GM12891 (cell line): ENCODE results near the gene GARIN1A.
"Not testable (repeated sequence)": the region's sequence is repeated elsewhere in the genome, so short reads cannot be mapped to it uniquely, and the experiment has no call there.

Source experiments
- DNase-seq: peaks from one replicate; pipeline ENCODE4 v3.0.0; 2011; ENCODE audit warnings: low spot score; ENCODE audit not compliant: insufficient read length
- FAIRE-seq: peaks from 2 replicates; lab custom pipeline; 2011; peaks lifted over from hg19 to GRCh38; lab: Jason Lieb, UNC
- PAX5 ChIP-seq: IDR thresholded peaks from 2 replicates; pipeline ENCODE4 v1.6.1; 2011; ENCODE audit warnings: low read length, moderate library complexity, mild to moderate bottlenecking; ENCODE audit not compliant: insufficient read depth, severe bottlenecking
- POLR2A ChIP-seq: IDR thresholded peaks from 2 replicates; pipeline ENCODE4 v1.6.1; 2011; ENCODE audit warnings: low read depth, low read length, control low read depth
- POLR2AphosphoS5 ChIP-seq: IDR thresholded peaks from 2 replicates; pipeline ENCODE4 v1.6.1; 2011; ENCODE audit warnings: low read depth, low read length, control low read depth
- POU2F2 ChIP-seq: IDR thresholded peaks from 2 replicates; pipeline ENCODE4 v1.6.1; 2011; ENCODE audit warnings: low read depth, mild to moderate bottlenecking, control low read depth, low read length, moderate library complexity
- SPI1 ChIP-seq: IDR thresholded peaks from 2 replicates; pipeline ENCODE4 v1.6.1; 2011; ENCODE audit warnings: low read depth, low read length, control low read depth
- TAF1 ChIP-seq: IDR thresholded peaks from 2 replicates; pipeline ENCODE4 v1.6.1; 2011; ENCODE audit warnings: low read depth, low read length, control low read depth

GARIN1A gene

DNA sequence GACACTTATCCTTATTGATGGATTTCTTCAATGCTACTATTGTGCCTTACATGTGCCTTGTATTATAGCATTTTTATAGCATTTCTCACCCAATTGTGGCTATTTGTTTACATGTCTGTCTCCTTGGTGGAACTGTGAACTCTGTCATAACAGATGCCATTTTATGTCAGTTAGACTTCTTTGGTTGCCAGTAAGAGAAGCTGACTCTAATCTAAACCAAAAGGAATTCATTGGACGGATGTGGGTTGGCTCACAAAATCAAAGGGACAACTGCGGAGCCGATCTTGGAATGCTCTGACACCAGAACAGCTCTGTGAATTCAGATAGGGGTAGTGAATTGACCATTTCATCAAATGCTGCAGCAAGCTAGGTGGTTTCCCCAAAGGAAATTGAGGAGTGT, 15.0 kb downstream of the GARIN1A start:
- DNase-seq = no peak
- no peak for TF ChIP-seq POLR2A
- TF ChIP-seq SPI1 = no peak
- TF ChIP-seq POLR2AphosphoS5 = no peak
- TF ChIP-seq TAF1 = no peak
- no peak for TF ChIP-seq POU2F2
- TF ChIP-seq PAX5 = no peak
- FAIRE-seq = no peak

DNA sequence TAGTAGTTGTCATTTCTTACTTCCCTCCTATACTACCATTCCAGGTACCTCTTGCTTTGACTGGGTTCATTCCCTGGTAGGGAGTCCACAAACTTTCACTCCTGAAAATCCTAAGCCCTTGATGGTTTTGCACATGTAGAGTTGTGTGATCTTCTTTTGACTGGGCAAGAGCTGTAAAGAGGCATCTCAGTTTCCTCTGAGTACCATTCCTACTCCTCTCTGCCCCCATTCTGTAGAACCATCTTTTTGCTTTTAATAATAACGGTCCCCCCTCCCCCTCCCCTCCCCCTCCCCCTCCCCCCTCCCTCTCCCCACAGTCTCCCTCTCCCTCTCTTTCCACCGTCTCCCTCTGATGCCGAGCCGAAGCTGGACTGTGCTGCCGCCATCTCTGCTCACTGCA, 16.4 kb downstream of the GARIN1A start:
- TF ChIP-seq POU2F2 (no peak), POLR2AphosphoS5 (no peak), SPI1 (no peak), PAX5 (no peak), POLR2A (no peak), TAF1 (no peak)
- FAIRE-seq = no peak
- DNase-seq = no peak

DNA sequence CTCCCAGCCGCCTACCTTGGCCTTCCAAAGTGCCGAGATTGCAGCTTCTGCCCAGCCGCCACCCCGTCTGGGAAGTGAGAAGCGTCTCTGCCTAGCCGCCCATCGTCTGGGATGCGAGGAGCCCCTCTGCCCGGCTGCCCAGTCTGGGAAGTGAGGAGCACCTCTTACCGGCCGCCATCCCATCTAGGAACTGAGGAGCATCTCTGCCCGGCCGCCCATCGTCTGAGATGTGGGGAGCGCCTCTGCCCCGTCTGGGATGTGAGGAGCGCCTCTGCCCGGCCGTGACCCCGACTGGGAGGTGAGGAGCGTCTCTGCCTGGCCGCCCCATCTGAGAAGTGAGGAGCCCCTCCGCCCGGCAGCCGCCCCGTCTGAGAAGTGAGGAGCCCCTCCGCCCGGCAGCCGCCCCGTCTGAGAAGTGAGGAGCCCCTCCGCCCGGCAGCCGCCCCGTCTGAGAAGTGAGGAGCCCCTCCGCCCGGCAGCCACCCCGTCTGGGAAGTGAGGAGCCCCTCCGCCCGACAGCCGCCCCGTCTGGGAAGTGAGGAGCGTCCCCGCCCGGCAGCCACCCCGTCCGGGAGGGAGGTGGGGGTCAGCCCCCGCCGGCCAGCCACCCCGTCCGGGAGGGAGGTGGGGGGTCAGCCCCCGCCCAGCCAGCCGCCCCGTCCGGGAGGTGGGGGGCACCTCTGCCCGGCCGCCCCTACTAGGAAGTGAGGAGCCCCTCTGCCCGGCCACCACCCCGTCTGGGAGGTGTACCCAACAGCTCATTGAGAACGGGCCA, 17.3 kb downstream of the GARIN1A start:
- not testable (repeated sequence) for FAIRE-seq, DNase-seq

DNA sequence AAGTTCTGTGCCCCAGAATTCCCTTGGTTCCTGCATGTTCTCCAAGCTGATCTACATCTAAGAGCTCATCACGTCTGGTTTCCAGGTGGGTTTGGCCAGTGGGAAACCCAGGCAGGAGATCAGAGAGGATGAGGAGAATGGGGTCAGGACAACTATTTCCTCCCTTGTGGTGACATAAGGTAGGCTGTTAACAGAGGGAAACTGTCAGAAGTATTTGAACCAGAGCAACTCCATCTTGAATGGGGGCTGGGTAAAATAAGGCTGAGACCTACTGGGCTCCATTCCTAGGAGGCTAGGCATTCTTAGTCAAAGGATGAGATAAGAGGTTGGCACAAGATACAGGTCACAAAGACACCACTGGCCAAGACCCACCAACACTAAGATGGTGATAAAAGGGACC, 19.1 kb downstream of the GARIN1A start:
- no peak for DNase-seq
- no peak for FAIRE-seq
- TF ChIP-seq POLR2AphosphoS5 (no peak), SPI1 (no peak), TAF1 (no peak), PAX5 (no peak), POLR2A (no peak), POU2F2 (no peak)

DNA sequence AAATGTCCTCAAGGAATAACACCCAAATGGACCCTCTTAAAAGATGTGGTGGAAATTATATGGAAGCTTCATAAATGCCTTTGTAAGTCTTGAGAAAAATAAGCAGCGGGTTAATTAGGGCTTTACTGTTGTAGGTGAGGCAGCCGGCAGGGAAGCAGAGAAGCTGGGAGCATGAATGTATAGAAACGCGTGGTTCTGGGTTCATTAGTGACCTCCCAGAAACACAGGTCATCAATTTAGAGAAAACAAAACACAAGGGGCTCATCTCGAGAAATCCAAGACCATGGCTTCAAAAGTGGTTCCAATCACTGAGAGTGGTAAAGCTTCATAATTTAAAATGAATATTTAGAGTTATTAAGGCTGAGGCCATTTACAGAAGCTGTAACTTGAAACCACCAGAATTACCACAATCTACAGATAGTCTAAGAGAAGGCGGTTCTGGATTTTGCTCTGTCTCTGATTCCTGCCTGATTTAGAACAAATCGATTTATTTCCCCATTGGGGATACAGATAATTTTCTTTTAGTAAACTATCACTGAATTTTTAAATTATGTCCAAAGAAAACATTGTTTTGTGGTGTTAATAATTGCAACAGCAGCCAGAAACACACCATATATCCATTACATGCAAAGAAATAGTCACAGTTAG, 20.7 kb downstream of the GARIN1A start:
- no peak for DNase-seq
- no peak for FAIRE-seq
- no peak for TF ChIP-seq TAF1

DNA sequence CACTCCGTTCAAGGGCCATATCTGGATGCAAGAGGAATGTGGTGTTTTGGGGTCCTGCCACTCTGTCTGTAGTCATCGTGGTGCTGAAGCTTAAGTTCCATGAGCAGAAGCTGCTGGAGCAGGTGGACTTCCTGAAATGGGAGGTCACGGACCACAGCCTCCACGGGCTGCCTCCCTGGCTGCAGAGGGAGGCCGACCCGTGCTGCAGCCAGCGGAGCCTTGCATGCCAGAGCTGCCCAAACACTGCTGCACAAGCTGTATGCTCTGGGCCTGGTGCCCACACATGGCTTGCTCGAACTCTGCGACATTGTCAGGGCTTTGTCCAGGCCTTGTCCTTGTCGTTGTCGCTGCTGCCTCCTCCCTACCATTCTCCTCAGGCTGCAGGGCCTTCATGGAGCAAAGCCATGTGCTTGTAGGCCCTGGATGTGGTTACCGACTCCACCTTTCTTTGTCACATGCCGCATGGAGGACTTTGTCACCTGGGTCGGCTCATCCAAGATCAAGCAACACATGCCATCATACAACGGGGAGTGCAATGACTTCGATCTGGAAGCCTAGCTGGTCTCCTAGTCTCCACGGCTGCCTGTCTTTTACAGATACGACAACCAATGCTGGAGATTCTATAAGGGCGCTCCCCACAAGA, 21.4 kb downstream of the GARIN1A start:
- FAIRE-seq (no peak), DNase-seq (no peak)
- no peak for TF ChIP-seq POU2F2
- TF ChIP-seq POLR2AphosphoS5 = no peak
- no peak for TF ChIP-seq POLR2A
- TF ChIP-seq TAF1 = no peak
- TF ChIP-seq PAX5 = no peak
- TF ChIP-seq SPI1 = no peak

DNA sequence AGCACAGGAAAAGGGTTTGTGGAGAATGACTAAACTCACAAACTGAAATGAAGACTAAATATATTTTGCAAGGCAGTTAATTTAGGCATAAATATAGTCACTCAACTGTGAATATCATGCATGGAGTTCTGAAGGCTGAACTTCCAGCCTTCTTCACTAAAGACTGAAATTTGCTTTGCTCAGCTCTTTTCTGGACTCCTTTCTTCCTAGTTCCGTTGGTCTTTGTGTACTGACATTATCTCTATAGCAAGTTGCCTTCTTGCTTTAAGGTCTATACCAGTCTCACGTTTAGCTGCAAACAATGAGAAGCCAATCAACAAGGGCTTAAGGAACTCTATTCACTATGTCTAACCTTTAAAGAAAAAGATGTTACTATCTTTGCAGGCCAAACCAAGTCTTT, 22.6 kb downstream of the GARIN1A start:
- no peak for DNase-seq
- TF ChIP-seq SPI1 = no peak
- TF ChIP-seq POLR2A = no peak
- no peak for TF ChIP-seq PAX5
- no peak for TF ChIP-seq POLR2AphosphoS5
- TF ChIP-seq POU2F2 = no peak
- no peak for TF ChIP-seq TAF1
- FAIRE-seq = no peak

DNA sequence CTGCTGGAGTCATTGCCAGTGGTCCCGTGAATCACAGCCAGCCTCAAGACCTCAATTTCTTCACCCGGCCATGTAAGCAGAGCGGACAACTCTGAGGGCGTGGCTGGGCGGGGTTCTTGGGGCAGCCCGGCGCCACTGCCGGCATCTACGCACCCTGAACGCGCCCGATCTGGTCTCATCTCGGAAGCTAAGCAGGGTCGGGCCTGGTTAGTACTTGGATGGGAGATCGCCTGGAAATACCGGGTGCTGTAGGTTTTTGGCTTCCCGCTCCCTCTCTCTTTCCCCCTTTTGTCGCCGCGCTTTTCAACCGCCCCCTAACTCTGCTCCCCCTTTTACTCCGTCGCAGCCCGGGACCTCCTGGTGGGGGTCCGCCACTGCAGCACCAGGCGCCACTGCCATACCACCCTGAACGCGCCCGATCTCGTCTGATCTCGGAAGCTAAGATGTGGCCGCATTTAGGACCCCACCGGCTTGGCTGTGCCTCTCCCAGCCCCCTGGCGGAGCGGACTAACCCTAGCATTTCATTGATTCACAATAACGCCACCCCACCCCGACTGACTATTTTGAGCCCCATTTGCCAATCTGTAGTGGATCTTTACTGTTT, 25.3 kb downstream of the GARIN1A start:
- peak; percentile 63 for FAIRE-seq
- DNase-seq = peak; percentile 55

DNA sequence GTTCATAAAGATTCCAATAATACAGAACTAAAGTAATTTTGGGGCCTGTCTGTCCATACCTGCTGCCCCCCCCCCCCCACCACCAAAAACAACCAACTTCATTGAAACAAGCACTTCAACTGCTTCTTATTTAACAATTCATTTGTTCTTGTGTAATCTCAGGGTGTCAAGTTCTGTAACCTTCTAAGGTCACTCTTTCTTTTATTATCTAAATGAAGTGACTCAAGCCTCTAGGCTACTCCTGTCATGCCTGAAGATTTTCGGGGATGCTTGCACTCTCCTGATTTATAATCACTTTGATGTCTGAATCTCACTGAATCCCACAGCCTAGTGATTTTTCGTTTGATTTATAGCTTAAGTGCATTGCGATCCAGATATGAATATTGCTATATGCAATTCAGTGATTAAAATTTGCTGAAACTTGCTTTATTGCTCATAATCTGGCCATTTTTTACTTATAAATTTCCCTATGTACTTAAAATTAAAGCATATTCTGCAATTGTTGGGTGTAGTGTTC, 27.2 kb downstream of the GARIN1A start:
- TF ChIP-seq PAX5 (no peak), POU2F2 (no peak), POLR2A (no peak), TAF1 (no peak), SPI1 (no peak), POLR2AphosphoS5 (no peak)
- FAIRE-seq = no peak
- DNase-seq = no peak

More for the DNA sequence above, 25.3 kb downstream of the GARIN1A start:
- no peak for TF ChIP-seq POU2F2
- TF ChIP-seq POLR2AphosphoS5 = no peak
- TF ChIP-seq TAF1 = no peak
- TF ChIP-seq POLR2A = no peak
- TF ChIP-seq PAX5 = peak; percentile 11

DNA sequence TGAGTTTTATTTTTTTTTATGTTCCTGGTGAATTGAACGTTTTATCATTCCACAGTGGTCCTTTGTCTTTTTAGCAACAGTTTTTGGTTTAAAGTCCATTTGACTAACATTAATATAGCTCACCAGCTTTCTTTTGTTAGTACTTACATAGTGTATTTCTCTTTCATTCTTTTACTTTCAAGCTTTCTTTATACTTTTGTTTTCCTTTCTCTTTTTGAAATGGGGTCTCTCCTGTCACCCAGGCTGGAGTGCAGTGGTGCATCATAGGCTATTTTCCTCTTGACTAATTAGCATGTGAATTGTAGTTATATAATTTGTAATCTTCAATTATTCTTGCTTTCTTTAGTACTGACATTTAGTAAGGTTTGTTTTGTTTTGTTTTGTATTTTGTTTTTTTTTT, 27.8 kb downstream of the GARIN1A start:
- DNase-seq (no peak), FAIRE-seq (no peak)
- TF ChIP-seq POU2F2 (no peak), PAX5 (no peak), SPI1 (no peak), POLR2AphosphoS5 (no peak), POLR2A (no peak), TAF1 (no peak)
